ENCODE data around the gene FOXL3. TPM values are rescaled to one million over a fixed set of nuclear protein-coding genes. Genes with fewer than 3 reads are reported as not detected.

Gene FOXL3
- total RNA-seq, 1 experiment from 2014 or later = not detected

- no peak overlapping the region for H2BK20ac ChIP-seq (ENCODE audit: low read depth, low read length, poor library complexity, severe bottlenecking)
- no peak overlapping the region for H4K8ac ChIP-seq (replicated peaks; ENCODE audit: insufficient read length, low read depth, low read length)
- H2BK5ac ChIP-seq (ENCODE audit: insufficient read length, low read length) = no peak overlapping the region
- no peaks in the 10 kb centered on the region for H3K79me1 ChIP-seq (ENCODE audit: insufficient read depth, low read depth, low read length, poor library complexity, severe bottlenecking)
- no CpG with 5 or more reads among the region's 9 CpGs for WGBS (ENCODE audit: extremely low coverage, insufficient read length, low lambda C conversion rate)
- H3K4me3 Mint-ChIP-seq = no peak overlapping the region; a peak in 2 of 5 replicates
- H2AK5ac ChIP-seq (ENCODE audit: insufficient read length, low read length) = no peak overlapping the region
- H3K27ac Mint-ChIP-seq = peak overlapping the region in 2 of 3 experiments; percentile 35 to 40; a peak in 1 of 7 replicates
- no peak overlapping the region for H2BK15ac ChIP-seq (ENCODE audit: low read depth, low read length)
- H3K4me1 ChIP-seq (ENCODE audit: insufficient read depth, low read length) = no peaks in the 10 kb centered on the region
- TF ChIP-seq CTCF (conservative IDR thresholded peaks at IDR 0.05) = no peak
- no peak overlapping the region for H3K14ac ChIP-seq (ENCODE audit: insufficient read depth, low read length)
- H2AFZ ChIP-seq (ENCODE audit: low read length) = no peak overlapping the region
- H2BK12ac ChIP-seq (ENCODE audit: insufficient read length, low read depth, low read length) = no peak overlapping the region
- peaks cover 46% of the 10 kb centered on the region for H3K9me3 ChIP-seq (ENCODE audit: control insufficient read depth, low read depth, low read length)
- H3K18ac ChIP-seq (ENCODE audit: insufficient read length, low read depth, low read length) = no peak overlapping the region
- H3K23ac ChIP-seq (ENCODE audit: insufficient read length, low read depth, low read length) = no peak overlapping the region
- H3T11ph ChIP-seq (ENCODE audit: low read length) = no peak overlapping the region
- H3K27me3 Mint-ChIP-seq (ENCODE audit: low read depth) = peaks cover 30% of the 10 kb centered on the region
- H4K5ac ChIP-seq (ENCODE audit: insufficient read length, low read depth, low read length) = no peak overlapping the region
- H3K56ac ChIP-seq (ENCODE audit: insufficient read length, low read depth, low read length) = no peak overlapping the region
- no peaks in the 10 kb centered on the region for H3K79me2 ChIP-seq (ENCODE audit: insufficient read depth, low read length)
- H4K91ac ChIP-seq (ENCODE audit: insufficient read length, low read depth, low read length) = no peak overlapping the region
- H3K27me3 ChIP-seq (ENCODE audit: insufficient read depth, low read length) = no peaks in the 10 kb centered on the region
- H3K4me1 Mint-ChIP-seq = no peaks in the 10 kb centered on the region
- no peaks in the 10 kb centered on the region for H3K23me2 ChIP-seq (ENCODE audit: insufficient read length, low read depth, low read length, poor library complexity, severe bottlenecking)
- no peak overlapping the region for H3K4me2 ChIP-seq (ENCODE audit: insufficient read depth, insufficient read length, low read length)
- peaks cover 54 to 63% (median 62%) of the 10 kb centered on the region in 3 experiments for H3K36me3 Mint-ChIP-seq (ENCODE audit: insufficient read depth in 1 of 3, low read depth in 3 of 3)
- no peak overlapping the region for H3K4ac ChIP-seq (ENCODE audit: low read depth, low read length)
- H3K9me3 Mint-ChIP-seq = peaks cover 57 to 77% of the 10 kb centered on the region in 2 experiments
- no peak overlapping the region for H2BK120ac ChIP-seq (ENCODE audit: low read depth, low read length, poor library complexity, severe bottlenecking)
- H4K20me1 ChIP-seq (ENCODE audit: control insufficient read depth, insufficient read depth, insufficient read length) = no peaks in the 10 kb centered on the region
- H3K27ac ChIP-seq (ENCODE audit: insufficient read length, low read depth, low read length) = no peak overlapping the region
- DNase-seq = no peak
- H3K9ac ChIP-seq (ENCODE audit: extremely low read depth, insufficient read length, low read length) = no peak overlapping the region
Observed at GRCh38 chr7:262251-262572, 27.8 kb upstream of the FOXL3 start.
